Upper lobe of left lung (tissue), 4 donors: Measurements from ENCODE around the gene CACNA1F.

Experiments used
- CTCF ChIP-seq, 6 experiments: fragments of 450-650 bp in 4 of 6; fragments of 200-600 bp in 2 of 6; sonication (generic) in 2 of 6; IDR thresholded peaks; one replicate each; pipeline ENCODE4 v1.5.1; 2016 to 2019; ENCODE audit warnings: antibody characterized with exemption in 6 of 6
- EP300 ChIP-seq, 4 donors: sonication (generic); formaldehyde crosslinking; IDR thresholded peaks; one replicate each; pipeline ENCODE4 v1.5.1; 2017; ENCODE audit warnings: antibody characterized with exemption in 4 of 4, control low read depth in 2 of 4
- POLR2A ChIP-seq, 4 donors: fragments of 450-650 bp; IDR thresholded peaks; one replicate each; pipeline ENCODE4 v1.5.1; 2016 to 2017; ENCODE audit warnings: antibody characterized with exemption in 4 of 4, mild to moderate bottlenecking in 2 of 4
- POLR2AphosphoS5 ChIP-seq, 2 donors: sonication (generic); formaldehyde crosslinking; IDR thresholded peaks; one replicate each; pipeline ENCODE4 v1.5.1; 2017; ENCODE audit warnings: antibody characterized with exemption in 2 of 2

GRCh38 chrX:49228185-49228584, 5.0 kb downstream of the CACNA1F start:
- TF ChIP-seq POLR2AphosphoS5 (IDR thresholded peaks at IDR 0.05), result no peak
- TF ChIP-seq POLR2A (IDR thresholded peaks at IDR 0.05), result no peak
- TF ChIP-seq CTCF (IDR thresholded peaks at IDR 0.05), result no peak
- no peak for TF ChIP-seq EP300 (IDR thresholded peaks at IDR 0.05)
